HG03565 (cell line): ENCODE measurements around the gene TMEM179B.
"Not testable (repeated sequence)": the region's sequence is repeated elsewhere in the genome, so short reads cannot be mapped to it uniquely, and the experiment has no call there.

ENCODE experiments used
- ATAC-seq: cut with Tn5 transposase; IDR thresholded peaks from one replicate; pipeline ENCODE4 v1.9.1; 2021; ENCODE audit warnings: mild to moderate bottlenecking, moderate library complexity; ENCODE audit not compliant: unreplicated experiment

Gene TMEM179B

DNA sequence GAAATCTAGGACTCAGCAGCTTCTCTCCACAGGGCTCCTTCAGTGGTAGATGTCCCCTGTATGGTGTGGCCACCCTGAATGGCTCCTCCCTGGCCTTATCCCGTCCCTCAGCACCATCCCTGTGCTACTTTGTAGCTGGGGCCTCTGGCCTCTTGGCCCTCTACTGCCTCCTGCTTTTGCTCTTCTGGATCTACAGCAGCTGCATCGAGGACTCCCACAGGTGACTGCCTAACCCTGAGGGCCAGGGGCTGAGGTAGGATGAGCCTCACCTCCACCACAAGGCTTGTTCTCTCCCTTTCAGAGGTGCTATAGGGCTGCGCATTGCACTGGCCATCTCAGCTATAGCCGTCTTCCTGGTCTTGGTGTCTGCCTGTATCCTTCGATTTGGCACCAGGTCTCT lies 1.8 kb downstream of the TMEM179B start:
- no peak for ATAC-seq

DNA sequence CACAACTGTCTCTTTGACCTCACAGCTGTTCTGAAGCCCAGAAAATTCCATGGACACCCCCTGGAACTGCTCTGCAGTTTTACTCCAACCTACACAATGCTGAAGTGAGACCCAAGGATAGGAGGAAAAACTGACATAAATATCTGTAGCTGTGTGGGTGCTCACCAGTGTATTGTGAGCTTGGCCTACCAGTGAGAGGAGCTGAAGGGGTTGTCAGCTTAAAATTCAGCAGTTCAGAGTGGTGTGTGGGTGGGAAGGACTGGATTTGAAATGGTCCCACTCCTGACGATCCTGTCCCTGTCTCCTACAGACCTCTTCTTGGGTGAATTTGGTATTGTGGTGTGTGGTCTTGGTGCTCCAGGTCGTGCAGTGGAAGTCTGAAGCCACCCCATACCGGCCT lies 2.4 kb downstream of the TMEM179B start:
- no peak for ATAC-seq

DNA sequence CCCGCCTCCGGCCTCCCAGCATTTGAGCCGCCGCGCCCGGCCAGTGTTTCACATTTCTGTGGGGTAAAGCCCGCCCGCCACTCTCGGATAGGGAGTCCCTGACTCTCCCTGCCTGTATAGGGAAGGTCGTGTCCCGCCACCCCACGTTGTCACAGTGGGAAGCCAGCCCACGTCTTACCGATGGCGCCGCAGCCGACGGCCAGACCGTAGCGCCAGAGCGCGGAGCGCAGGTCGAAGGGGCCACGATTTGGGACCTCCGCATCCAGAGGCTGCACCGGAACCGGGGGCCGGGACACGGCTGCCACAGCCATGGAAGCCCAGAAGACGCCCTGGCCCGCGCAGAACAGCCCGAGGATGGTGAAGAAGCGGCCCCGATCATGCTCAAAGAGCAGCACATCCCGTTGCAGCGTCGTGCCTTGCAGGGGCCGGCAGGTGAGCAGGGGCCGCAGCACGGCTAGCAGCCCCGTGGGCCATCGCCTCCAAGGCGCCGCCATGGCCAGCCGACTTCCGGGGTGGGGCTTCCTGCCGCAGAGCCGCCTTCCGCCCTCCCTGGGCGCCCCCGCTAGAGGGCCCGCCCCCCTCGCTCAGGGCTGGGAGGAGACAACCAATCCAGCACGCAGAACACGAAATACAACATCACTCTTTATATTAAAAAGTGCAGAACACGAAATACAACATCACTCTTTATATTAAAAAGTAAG lies 4.4 kb downstream of the TMEM179B start, which contains the start of gene TMEM223:
TMEM223 (minus strand) TSS at position 506 of the 701 bp plus-strand sequence; CDS start at position 494, 12 bp downstream.
- ATAC-seq, result peak; percentile 56

DNA sequence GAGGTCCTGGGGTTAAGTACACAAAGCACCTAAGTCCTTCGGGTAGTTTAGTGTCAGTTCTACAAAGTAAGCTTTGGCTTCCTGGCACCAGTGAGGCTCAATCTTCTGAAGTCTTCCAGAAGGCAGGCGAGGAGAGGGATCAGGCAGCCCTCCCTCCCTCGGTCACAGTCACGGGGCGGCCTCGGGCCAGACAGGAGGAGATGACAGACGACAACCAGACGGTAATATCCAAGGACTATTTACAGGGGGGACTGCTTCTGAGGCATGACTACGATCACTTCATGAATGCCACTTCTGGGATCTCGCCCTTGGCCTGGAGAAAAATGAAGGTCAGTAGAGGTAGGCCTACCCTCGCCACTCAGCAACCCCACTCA lies 5.0 kb downstream of the TMEM179B start:
- no peak for ATAC-seq

DNA sequence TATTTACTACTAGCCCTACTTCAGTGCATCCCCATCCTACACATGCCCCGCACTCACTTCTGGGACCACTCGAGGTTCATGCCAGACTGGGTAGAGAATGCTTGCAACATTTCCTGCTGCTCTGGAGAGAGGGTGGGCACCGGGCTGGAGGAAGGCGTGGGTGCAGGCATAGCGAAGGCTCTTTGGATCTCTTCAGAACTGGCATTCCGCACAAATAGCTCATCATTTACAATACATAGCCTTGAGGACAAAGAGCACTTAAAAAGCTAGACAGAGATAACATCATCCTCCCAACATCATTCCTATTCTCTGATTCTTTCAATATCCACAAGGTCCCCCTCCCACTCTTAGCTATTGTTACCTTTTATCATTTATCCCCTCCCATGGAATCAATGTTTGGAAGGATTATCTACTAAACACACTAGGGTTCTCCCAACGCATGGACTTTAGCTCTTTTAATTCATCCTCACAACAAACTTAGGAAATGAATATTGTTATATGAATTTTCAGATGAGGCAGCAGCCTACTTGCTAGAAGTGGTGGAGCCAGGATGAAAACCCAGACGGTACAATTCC lies 7.1 kb downstream of the TMEM179B start:
- ATAC-seq, result no peak

DNA sequence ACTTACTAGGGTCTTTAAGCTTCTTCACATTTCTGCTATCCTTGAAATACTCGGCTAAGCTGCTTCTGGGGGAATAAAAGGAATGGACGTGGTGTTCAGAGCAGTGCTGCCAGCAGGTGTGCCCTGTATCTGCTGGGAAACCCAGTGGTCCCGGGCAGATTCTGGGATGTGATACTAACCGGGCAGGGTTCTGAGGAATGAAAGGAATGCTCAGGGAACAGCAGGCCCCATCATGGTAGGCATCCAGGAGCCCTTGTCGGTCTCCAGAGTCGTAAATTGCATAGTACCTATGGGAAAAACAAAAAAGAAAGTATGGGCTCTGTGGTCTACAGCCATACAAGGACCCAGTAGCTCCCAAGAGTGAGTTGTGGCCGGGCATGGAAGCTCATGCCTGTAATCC lies 9.1 kb downstream of the TMEM179B start:
- ATAC-seq, result no peak

DNA sequence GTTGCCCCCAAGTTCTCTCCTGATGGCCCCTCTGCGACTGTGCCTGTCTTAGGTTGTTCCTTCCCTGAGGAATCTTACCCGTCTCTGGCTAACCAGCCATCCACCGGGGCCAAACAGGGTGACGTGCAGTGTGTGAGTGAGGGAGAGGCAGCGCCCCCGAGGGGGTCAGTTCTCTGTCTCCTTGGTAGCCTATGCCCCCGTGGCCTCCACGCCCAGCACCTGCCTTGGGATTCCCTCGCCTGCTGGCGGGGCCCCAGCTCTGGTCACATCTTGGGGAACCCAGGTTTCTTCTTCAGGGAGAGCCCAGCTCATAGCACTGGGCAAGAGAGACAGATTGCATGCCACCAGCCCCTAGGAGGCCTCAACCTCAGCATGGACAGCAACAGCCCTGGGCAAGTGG lies 12.3 kb downstream of the TMEM179B start:
- no peak for ATAC-seq

DNA sequence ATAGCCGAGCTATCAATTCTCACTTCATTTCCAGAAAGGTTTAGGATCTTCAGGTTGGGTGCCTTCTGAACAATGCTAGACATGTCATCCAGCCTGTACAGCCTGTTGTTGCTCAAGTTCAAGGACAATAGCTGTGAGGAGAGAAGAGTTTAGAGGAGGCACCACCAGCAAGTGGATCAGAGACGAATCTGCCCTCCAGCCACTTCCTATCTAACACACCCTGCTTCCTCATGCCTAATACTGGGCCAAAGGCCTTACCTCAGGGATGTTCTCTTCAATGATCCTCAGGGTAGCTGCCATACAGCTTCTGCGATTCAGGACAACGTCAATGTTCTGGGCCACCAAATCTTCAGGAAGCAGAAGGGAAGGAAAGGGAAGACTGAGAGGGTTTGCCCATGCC lies 13.9 kb downstream of the TMEM179B start:
- ATAC-seq, result no peak

DNA sequence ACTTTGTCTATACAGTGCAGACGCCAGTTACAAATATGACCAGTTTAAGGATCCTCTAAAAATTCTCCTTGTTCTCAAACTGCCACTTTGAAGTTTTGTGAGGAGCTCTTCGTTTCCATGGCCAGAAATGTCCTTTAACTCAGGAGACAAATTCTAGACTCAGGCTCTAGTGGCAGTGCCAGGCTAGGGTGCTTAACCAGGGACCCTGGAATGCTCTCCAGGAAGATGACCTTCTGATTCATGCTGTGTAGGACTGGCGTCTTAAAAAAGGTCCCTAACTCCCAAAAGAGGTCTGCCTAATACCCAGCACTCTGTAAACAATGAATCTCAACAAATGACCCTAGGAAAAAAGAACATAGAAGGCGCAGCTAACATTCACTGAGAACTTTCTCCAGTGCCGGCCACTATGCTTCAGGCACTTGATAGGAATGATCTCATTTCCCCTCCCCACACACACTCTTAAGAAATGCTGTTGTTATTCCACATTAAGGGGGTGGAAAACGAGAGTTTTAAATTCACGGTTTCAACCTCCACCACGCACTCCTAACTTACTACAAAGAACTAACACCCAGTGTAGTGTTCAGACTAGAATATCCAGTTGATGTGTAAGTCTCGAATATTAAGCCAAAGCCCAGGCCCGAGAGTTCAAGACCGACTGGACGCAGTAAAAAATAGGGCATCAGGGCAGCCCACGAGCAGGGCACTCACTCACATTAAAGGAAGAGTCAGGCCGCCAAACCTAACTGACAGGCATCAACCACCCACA lies 17.3 kb downstream of the TMEM179B start:
- ATAC-seq, result peak; percentile 2

DNA sequence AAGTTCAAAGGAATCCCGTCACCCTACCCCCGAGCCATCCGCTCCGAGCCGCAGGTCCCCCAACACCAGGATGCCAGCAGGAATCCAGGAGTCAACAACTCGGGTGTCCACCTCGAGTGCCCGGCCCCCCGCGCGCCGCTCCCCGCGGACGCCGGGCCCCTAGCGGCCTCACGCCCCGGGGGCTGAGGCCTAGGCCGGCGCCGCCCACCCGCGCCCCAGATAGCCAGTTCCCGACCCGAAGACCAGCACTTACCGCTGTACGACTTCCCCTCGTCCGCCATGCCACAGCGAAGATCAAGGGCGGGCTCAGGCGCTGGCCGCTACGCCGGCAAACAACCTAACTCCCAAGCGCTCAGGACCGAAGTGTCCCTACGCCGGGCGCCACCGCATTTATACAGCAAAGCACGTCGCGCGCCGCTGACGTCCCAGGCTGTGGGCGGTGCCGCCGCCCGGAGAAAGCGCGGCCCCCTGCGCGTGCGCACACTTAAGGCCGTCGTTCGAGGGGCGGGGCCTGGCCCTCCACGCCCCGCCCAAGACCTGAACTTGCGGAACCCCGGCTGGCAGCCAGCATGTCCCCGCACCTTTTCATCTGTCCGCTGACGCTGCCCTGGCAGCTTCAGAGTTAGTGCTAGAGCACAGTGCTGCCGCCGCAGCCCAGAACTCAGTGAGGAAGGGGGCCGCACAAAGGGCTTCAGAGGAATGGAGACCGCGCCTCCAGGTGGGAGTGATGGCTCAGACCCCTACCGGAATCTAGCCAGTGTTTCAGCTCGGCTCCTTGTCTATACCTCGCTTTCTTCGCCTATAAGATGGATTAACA lies 18.1 kb downstream of the TMEM179B start, which contains the start of gene NXF1:
NXF1 (minus strand) TSS at position 365 of the 817 bp plus-strand sequence; CDS start at position 281, 84 bp downstream.
- peak; percentile 82 for ATAC-seq

DNA sequence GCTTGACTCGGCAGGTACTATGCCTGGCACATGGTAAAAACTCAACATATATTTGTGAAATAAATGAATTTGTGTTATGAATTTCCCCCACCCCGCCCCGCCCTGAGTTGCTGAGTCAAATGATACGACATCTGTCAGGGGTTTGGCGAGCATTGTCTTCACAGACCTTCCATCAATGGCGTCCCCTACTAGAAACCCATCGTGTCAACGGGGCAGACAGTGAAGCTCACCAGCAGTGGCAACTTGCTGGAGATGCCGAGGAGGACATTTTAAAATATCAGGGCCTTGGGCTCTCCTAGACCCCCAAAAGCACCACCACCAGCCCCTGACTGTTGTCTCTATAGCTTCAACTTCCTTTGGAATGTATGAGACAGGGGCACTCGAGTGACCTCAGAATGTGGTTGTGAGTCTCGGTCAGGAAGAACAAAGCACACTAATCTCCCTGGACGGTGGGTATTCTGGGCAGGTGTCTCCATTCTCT lies 18.8 kb downstream of the TMEM179B start:
- no peak for ATAC-seq

DNA sequence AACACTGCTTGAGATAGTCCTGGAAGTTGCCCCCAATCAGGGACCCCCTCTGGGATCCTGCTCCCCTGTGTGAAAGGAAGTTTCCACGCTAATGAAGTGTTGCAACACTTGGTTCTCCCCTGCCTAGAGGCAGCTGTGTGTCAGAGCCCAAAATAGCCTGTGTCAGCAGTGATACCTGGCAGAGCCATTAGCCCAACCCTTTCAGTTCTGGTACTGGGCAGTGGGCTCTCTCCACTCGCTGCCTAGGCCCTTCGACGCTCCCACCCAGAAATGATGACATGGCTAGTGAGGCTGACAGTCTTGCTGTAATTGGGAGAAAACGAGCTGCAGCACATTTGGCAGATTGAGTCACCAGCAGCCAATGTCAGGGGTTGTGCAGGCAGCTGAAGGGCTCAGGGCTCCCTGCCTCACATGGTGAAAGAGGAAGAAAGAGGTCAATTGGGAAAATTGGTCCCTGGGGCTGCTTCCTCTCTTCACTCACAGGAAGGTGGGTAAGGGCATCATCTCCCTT lies 19.5 kb downstream of the TMEM179B start:
- ATAC-seq, result no peak

DNA sequence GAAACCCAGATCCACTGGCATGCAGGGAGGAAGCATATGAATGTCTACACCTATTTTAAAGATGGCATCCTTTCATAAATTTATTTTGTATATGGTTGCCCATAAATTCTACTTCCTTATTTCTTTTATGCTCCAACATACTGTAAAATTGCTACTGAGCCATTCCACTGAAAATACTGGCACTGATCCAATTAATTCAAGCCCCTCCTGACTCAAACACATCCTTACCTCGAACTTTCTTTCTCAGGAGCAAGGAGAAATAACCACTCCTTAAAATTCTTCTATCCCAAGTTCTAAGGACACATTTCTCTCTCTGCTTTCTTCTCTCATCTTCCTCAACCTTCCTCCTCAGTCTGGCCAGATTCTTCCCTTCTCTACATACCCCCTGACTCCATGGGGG lies 23.5 kb downstream of the TMEM179B start:
- ATAC-seq, result no peak

DNA sequence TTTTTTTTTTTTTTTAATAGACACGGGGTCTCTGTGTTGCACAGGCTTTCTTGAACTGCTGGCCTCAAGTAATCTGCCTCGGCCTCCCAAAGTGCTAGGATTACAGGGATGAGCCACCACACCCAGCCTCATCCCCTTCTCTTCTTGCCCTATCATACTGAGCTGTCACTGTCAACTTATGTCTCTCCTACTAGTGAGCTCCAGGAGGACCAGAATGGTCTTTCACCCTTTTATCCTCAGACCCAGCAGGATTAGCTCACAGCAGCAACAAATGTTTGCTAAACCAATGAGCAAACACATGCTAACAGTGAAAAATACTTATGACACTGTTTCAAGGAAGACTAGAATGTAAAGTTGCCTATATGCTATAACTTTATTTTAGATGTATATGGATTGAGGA lies 24.5 kb downstream of the TMEM179B start:
- no peak for ATAC-seq

DNA sequence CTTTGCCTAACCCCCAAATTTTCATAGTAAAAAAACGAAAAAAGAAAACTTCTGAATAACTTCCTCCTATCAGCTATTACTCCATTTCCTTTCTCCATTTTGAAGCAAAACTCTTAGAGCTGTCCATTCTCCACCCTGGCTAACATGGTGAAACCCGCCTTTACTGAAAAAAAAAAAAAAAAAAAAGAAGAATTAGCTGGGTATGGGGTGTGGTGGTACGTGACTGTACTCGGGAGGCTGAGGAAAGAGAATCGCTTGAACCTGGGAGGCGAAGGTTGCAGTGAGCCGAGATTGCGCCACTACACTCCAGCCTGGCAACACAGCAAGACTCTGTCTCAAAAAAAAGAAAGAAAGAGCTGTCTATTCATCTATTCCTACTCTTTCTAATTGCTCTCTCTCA lies 29.4 kb downstream of the TMEM179B start:
- ATAC-seq, result no peak

DNA sequence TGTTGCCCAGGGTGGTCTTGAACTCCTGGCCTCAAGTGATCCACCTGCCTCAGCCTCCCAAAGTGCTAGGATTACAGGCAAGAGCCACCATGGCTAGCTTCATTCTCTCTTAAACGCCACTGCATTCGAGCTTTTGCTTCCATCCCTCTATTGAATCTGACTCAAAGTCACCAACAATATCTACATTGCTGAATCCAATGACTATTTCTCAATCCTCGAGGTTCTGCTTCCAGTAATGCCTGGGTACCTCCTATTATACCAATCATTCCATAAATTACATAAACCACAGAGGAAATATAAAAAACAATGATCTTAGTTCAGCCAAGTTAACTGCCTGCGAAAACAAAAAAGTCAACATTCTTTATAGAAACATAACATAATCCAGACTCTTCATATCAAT lies 29.9 kb downstream of the TMEM179B start:
- ATAC-seq, result no peak

DNA sequence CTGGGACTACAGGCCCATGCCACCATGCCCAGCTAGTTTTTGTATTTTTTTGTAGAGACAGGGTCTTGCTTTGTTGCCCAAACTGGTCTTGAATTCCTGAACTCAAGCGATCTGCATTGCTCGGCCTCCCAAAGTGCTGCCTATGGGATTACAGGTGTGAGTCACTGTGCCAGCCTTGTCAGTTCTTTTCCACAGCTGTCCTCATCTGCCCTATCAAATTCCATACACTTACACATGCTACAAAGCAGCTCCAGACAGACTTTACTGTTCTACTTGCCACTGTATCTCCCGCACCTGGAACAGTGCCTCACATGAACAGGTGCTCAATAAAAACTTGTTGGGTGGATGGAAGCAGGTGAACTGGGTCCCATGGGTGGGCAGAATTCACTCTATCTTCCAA lies 36.5 kb downstream of the TMEM179B start:
- ATAC-seq, result no peak

DNA sequence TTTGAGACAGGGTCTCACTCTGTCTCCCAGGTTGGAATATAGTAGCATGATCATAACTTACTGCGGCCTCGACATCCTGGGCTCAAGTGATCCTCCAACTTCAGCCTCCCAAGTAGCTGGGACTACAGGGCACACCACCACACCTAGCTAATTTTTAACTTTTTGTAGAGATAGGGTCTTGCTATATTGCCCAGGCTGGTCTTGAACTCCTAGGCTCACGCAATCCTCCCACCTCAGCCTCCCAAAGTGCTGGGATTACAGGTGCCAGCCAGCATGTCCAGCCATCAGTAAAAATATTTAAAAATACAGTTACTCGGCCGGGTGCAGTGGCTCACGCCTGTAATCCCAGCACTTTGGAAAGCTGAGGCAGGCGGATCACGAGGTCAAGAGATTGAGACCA lies 40.9 kb downstream of the TMEM179B start:
- not testable (repeated sequence) for ATAC-seq

DNA sequence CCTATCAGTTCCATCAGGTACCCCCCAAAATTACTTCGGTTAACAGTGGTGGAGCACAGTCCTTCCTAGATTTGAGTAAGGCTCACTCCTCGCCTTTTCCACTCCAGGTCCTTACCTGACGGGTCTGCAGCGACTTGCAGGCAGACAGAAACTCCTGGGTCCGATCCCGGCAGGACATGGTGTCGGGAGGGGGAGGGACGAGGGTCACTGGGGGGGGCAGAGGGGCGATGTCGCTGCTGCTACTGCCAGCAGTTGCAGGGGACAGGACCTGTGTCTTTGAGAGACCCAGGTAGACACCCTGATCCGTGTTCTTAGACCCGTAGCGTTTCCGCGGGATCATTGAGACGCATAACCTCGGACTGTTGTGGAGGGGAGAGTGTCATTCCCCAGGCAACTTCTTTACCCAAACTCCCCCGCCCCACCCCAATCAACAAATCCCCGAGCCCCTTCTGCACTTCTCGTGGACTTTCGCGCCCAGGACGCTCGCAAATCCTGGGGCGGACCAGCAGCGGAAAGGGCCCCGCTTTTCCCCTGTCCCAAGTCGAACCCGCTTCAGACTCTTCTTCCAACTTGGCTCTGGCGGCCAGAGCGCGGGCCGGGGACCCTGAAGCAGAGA lies 43.8 kb downstream of the TMEM179B start:
- no peak for ATAC-seq
